Endothelial cell of umbilical vein (primary cell): Measurements from ENCODE around the gene COX7A2L.

Experiments used
- EZH2 ChIP-seq: IDR thresholded peaks from 2 replicates; pipeline ENCODE4 v1.6.1; 2012; ENCODE audit warnings: borderline replicate concordance, low read depth, mild to moderate bottlenecking, moderate library complexity, low read length, inconsistent platforms; ENCODE audit not compliant: severe bottlenecking
- POLR2A ChIP-seq: IDR thresholded peaks from 2 replicates; pipeline ENCODE4 v1.6.1; 2012; ENCODE audit warnings: low read depth, mild to moderate bottlenecking, control low read depth, low read length
- POLR2AphosphoS5 ChIP-seq: IDR thresholded peaks from 2 replicates; pipeline ENCODE4 v1.6.1; 2012; ENCODE audit warnings: low read depth, mild to moderate bottlenecking, control low read depth, low read length, moderate library complexity; ENCODE audit not compliant: insufficient read depth
- TF ChIP-seq, protein P1 (sequence below), 2 donors: IDR thresholded peaks; 1 replicate in 1 of 2; 2 replicates in 1 of 2; pipeline ENCODE4 v1.5.1; 2011; ENCODE audit warnings: low read length in 2 of 2, mild to moderate bottlenecking in 2 of 2, moderate library complexity in 2 of 2, control low read depth in 1 of 2, inconsistent platforms in 1 of 2, low read depth in 1 of 2; ENCODE audit not compliant: insufficient read depth in 1 of 2; ENCODE audit errors: extremely low read depth in 1 of 2

DNA sequence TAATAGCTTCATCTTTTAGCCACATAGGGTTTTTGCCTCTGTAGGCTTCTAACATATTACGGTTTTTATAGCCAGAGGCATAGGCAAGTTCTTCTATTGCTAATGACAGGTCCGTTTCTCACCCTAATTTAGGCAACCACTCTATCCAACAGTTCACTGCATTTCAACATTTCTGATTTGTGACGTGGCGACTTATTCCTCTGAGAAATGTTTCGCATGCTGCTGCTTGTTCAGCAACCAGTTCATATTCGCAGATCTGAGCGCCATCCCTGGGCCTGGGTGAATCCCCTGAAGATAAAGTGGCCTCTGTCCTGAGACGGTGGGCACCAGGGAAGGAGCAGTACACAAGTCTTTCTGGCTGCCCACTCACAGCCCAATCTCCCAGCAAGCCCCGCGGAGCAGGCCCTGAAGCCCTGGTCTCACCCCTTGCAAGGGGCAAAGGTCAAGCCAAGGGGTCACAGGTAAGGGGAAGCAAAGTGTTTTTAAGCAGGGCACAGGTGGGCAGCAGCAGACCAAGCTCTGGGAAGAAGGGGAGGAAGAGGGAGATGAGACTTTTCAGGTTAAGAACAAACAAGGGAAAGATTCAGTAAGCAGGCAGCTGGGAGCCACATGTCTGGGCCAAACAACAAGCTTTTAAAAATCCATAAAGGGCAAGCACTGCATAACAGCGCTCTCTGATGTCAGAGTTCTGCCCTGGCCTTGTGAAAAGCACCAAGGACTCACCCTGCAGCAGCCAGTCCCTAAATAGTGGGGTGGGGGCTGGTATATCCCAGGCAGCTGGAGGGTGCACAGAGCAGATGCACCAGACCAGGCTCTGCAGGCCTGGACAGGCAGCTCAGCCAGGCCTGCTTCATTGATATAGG, 10.8 kb upstream of the COX7A2L start:
- no peak for TF ChIP-seq POLR2A
- TF ChIP-seq EZH2: no peak
- TF ChIP-seq, protein P1, sequence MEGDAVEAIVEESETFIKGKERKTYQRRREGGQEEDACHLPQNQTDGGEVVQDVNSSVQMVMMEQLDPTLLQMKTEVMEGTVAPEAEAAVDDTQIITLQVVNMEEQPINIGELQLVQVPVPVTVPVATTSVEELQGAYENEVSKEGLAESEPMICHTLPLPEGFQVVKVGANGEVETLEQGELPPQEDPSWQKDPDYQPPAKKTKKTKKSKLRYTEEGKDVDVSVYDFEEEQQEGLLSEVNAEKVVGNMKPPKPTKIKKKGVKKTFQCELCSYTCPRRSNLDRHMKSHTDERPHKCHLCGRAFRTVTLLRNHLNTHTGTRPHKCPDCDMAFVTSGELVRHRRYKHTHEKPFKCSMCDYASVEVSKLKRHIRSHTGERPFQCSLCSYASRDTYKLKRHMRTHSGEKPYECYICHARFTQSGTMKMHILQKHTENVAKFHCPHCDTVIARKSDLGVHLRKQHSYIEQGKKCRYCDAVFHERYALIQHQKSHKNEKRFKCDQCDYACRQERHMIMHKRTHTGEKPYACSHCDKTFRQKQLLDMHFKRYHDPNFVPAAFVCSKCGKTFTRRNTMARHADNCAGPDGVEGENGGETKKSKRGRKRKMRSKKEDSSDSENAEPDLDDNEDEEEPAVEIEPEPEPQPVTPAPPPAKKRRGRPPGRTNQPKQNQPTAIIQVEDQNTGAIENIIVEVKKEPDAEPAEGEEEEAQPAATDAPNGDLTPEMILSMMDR (IDR thresholded peaks at IDR 0.05; ENCODE audit: extremely low read depth in 1 of 2, insufficient read depth in 1 of 2, low read depth in 1 of 2, low read length in 2 of 2): no peak
- no peak for TF ChIP-seq POLR2AphosphoS5
